PFSK-1 (cell line): ENCODE data around the gene AOPEP.

Source experiments
- FOXP2 ChIP-seq: optimal IDR thresholded peaks from 2 replicates; pipeline ENCODE3; 2011; ENCODE audit warnings: borderline replicate concordance, control low read depth, inconsistent platforms; ENCODE audit not compliant: insufficient read depth; ENCODE audit errors: extremely low read length, extremely low read depth
- POLR2AphosphoS5 ChIP-seq: IDR thresholded peaks from 2 replicates; pipeline ENCODE4 v1.6.1; 2012; ENCODE audit warnings: low read depth, mild to moderate bottlenecking, control low read depth, low read length, moderate library complexity
- REST ChIP-seq, 2 experiments: IDR thresholded peaks; 2 replicates each; pipeline versions ENCODE4 v1.6.1 to v1.8.0; 2011 to 2012; ENCODE audit warnings: low read depth in 2 of 2, low read length in 2 of 2, control low read depth in 1 of 2, inconsistent platforms in 1 of 2, mild to moderate bottlenecking in 1 of 2, moderate library complexity in 1 of 2; ENCODE audit not compliant: insufficient read depth in 1 of 2
- SIN3A ChIP-seq: IDR thresholded peaks from 2 replicates; pipeline ENCODE4 v1.6.1; 2012; ENCODE audit warnings: mild to moderate bottlenecking, low read length, moderate library complexity, borderline replicate concordance; ENCODE audit not compliant: insufficient read depth
- TAF1 ChIP-seq: IDR thresholded peaks from 2 replicates; pipeline ENCODE4 v1.6.1; 2012; ENCODE audit warnings: low read length, control low read depth, borderline replicate concordance; ENCODE audit not compliant: insufficient read depth

AOPEP gene

GRCh38 chr9:94882966-94883641 is 156.6 kb downstream of the AOPEP start:
- no peak for TF ChIP-seq REST (IDR thresholded peaks at IDR 0.05; ENCODE audit: insufficient read depth in 1 of 2, low read depth in 2 of 2, low read length in 2 of 2)
- TF ChIP-seq POLR2AphosphoS5: no peak
- no peak for TF ChIP-seq TAF1
- TF ChIP-seq FOXP2: no peak
- no peak for TF ChIP-seq SIN3A

DNA sequence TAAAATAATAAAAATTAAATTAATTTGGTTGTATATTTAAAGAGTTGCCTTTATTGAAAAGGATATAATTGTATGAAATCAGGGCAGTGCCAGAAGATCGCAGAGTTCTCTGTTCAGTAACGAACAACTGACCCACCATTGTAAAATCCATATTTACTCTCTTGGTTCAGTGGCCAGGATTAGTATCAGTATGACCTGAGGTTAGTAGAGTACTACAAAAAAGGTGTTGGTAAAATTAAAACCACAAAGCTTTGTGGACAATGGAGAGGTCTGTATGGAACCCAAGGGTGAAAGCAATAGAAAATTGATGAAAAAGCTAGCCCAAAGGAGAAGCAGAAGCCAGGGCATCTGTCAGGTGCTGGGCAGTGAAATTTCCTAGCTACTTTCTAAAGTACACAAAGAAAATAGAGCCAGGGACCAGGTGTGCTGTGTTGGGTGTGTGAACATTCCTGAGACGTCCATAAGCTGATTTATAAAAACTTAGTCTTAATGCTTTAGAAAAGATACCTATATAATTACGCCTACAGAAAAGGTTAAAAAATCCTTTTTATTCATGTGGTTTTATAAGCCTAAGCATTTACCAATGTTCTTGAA is 159.5 kb downstream of the AOPEP start:
- TF ChIP-seq POLR2AphosphoS5: no peak
- TF ChIP-seq TAF1: no peak
- TF ChIP-seq REST (IDR thresholded peaks at IDR 0.05; ENCODE audit: insufficient read depth in 1 of 2, low read depth in 2 of 2, low read length in 2 of 2): no peak
- no peak for TF ChIP-seq FOXP2
- no peak for TF ChIP-seq SIN3A

GRCh38 chr9:94887721-94888120 is 161.2 kb downstream of the AOPEP start:
- TF ChIP-seq FOXP2 (no peak), SIN3A (no peak), POLR2AphosphoS5 (no peak), TAF1 (no peak), REST (IDR thresholded peaks at IDR 0.05; ENCODE audit: insufficient read depth in 1 of 2, low read depth in 2 of 2, low read length in 2 of 2) (no peak)

DNA sequence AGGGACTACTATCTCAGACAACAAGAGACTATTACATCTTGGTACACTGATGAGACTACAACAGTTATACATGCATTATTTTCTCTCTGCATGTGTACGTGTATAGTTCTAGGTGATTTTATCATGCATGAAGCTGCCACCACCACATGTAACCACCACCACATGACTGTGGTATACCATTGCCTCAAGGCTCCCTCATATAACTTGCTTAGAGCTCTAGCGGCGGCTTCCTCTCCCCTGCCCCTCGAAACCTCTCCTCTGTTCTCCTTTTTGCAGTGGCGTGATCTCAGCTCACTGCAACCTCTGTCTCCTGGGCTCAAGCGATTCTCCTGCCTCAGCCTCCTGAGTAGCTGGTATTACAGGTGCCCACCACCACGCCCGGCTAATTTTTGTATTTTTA is 162.3 kb downstream of the AOPEP start:
- TF ChIP-seq SIN3A (no peak), POLR2AphosphoS5 (no peak), TAF1 (no peak), FOXP2 (no peak), REST (IDR thresholded peaks at IDR 0.05; ENCODE audit: insufficient read depth in 1 of 2, low read depth in 2 of 2, low read length in 2 of 2) (no peak)

GRCh38 chr9:94889628-94890027 is 163.1 kb downstream of the AOPEP start:
- no peak for TF ChIP-seq REST (IDR thresholded peaks at IDR 0.05; ENCODE audit: insufficient read depth in 1 of 2, low read depth in 2 of 2, low read length in 2 of 2)
- no peak for TF ChIP-seq TAF1
- TF ChIP-seq FOXP2: no peak
- no peak for TF ChIP-seq SIN3A
